WTC11 (cell line): ENCODE measurements around the gene AFAP1L2. TPM values are rescaled to one million over a fixed set of nuclear protein-coding genes. Genes with fewer than 3 reads are reported as not detected.

Experiments used
- ATAC-seq: fragments of 200-7000 bp; cut with Tn5 transposase; 2 replicates; pipeline ENCODE4 v1.10.0; 2021; ENCODE audit warnings: mild to moderate bottlenecking, moderate library complexity
- CTCF ChIA-PET: fragments of 300-600 bp; sonication (Branson Sonifier 250); formaldehyde crosslinking; loops from one replicate; lab custom pipeline; 2021; ENCODE audit warnings: antibody characterized with exemption; lab: Charles Lee
- POLR2A ChIA-PET: fragments of 350-600 bp; sonication (Branson Sonifier 250); formaldehyde crosslinking; loops from one replicate; lab custom pipeline; 2021; ENCODE audit warnings: antibody characterized with exemption; lab: Charles Lee
- DNase-seq: peaks from one replicate; pipeline ENCODE4 v3.0.0; 2021; ENCODE audit warnings: low spot score
- H3K27ac Mint-ChIP-seq: 2 replicates; pipeline ENCODE4 v1.8.0; 2021; ENCODE audit warnings: mixed read lengths
- H3K27me3 Mint-ChIP-seq: 2 replicates; pipeline ENCODE4 v1.8.0; 2021; ENCODE audit warnings: low read depth, mild to moderate bottlenecking, moderate library complexity, mixed read lengths
- H3K36me3 Mint-ChIP-seq: 2 replicates; pipeline ENCODE4 v1.8.0; 2021; ENCODE audit warnings: mixed read lengths
- H3K4me1 Mint-ChIP-seq: 2 replicates; pipeline ENCODE4 v1.8.0; 2022; ENCODE audit warnings: mixed read lengths
- H3K4me3 Mint-ChIP-seq: 2 replicates; pipeline ENCODE4 v1.8.0; 2021; ENCODE audit warnings: mild to moderate bottlenecking, moderate library complexity, mixed read lengths
- H3K9me3 Mint-ChIP-seq: 2 replicates; pipeline ENCODE4 v1.8.0; 2021; ENCODE audit warnings: mixed read lengths
- ATF3 ChIP-seq: sonication (generic); formaldehyde crosslinking; conservative IDR thresholded peaks from 2 replicates; pipeline ENCODE4 v1.8.1; 2022; ENCODE audit warnings: mild to moderate bottlenecking, missing genetic modification reagents
- CBFB ChIP-seq: sonication (generic); formaldehyde crosslinking; IDR thresholded peaks from 2 replicates; pipeline ENCODE4 v1.8.1; 2022; ENCODE audit warnings: mild to moderate bottlenecking, low read depth, missing genetic modification reagents
- CREM ChIP-seq: sonication (generic); formaldehyde crosslinking; IDR thresholded peaks from 2 replicates; pipeline ENCODE4 v1.8.1; 2022; ENCODE audit warnings: mild to moderate bottlenecking, missing genetic modification reagents, moderate library complexity
- ESRRA ChIP-seq: sonication (generic); formaldehyde crosslinking; IDR thresholded peaks from 2 replicates; pipeline ENCODE4 v1.8.1; 2022; ENCODE audit warnings: mild to moderate bottlenecking, missing genetic modification reagents, borderline replicate concordance
- ETV6 ChIP-seq: sonication (generic); formaldehyde crosslinking; IDR thresholded peaks from 2 replicates; pipeline ENCODE4 v1.8.1; 2022; ENCODE audit warnings: mild to moderate bottlenecking, missing genetic modification reagents
- JAZF1 ChIP-seq: fragments of 250-450 bp; sonication (Bioruptor Pico); IDR thresholded peaks from 2 replicates; pipeline ENCODE4 v1.9.0; 2021; ENCODE audit warnings: moderate library complexity, mild to moderate bottlenecking, inconsistent platforms
- NFYB ChIP-seq: sonication (generic); formaldehyde crosslinking; conservative IDR thresholded peaks from 2 replicates; pipeline ENCODE4 v1.8.0; 2022; ENCODE audit warnings: low read depth, missing genetic modification reagents
- NR1H2 ChIP-seq: sonication (generic); formaldehyde crosslinking; IDR thresholded peaks from 2 replicates; pipeline ENCODE4 v1.9.0; 2021; ENCODE audit warnings: mild to moderate bottlenecking, moderate library complexity, missing genetic modification reagents
- NR2C2 ChIP-seq: sonication (generic); formaldehyde crosslinking; IDR thresholded peaks from 2 replicates; pipeline ENCODE4 v1.8.0; 2022; ENCODE audit warnings: mild to moderate bottlenecking, missing genetic modification reagents
- PRDM15 ChIP-seq: sonication (generic); formaldehyde crosslinking; IDR thresholded peaks from 2 replicates; pipeline ENCODE4 v1.8.0; 2022; ENCODE audit warnings: missing genetic modification reagents
- PRRX2 ChIP-seq: fragments of 250-450 bp; sonication (Bioruptor Pico); IDR thresholded peaks from 2 replicates; pipeline ENCODE4 v1.8.0; 2021; ENCODE audit warnings: mild to moderate bottlenecking
- SP1 ChIP-seq: sonication (generic); formaldehyde crosslinking; conservative IDR thresholded peaks from 2 replicates; pipeline ENCODE4 v1.8.1; 2022; ENCODE audit warnings: missing genetic modification reagents
- TCF7 ChIP-seq: sonication (generic); formaldehyde crosslinking; IDR thresholded peaks from 2 replicates; pipeline ENCODE4 v1.8.0; 2022; ENCODE audit warnings: mild to moderate bottlenecking, low read depth, missing genetic modification reagents, moderate library complexity
- TEAD4 ChIP-seq: sonication (generic); formaldehyde crosslinking; IDR thresholded peaks from 2 replicates; pipeline ENCODE4 v1.8.0; 2022; ENCODE audit warnings: mild to moderate bottlenecking, missing genetic modification reagents
- ZNF121 ChIP-seq: sonication (generic); formaldehyde crosslinking; IDR thresholded peaks from 2 replicates; pipeline ENCODE4 v1.8.0; 2023; ENCODE audit warnings: missing genetic modification reagents
- ZNF219 ChIP-seq: sonication (generic); formaldehyde crosslinking; IDR thresholded peaks from 2 replicates; pipeline ENCODE4 v1.8.0; 2023; ENCODE audit warnings: missing genetic modification reagents, mild to moderate bottlenecking, borderline replicate concordance
- ZNF232 ChIP-seq: sonication (generic); formaldehyde crosslinking; IDR thresholded peaks from 2 replicates; pipeline ENCODE4 v1.8.0; 2022; ENCODE audit warnings: mild to moderate bottlenecking, missing genetic modification reagents
- total RNA-seq: library from RNA; stranded (reverse); gene quantifications from 3 replicates; pipeline ENCODE4 v1.2.3, GENCODE V29; 2021
- TF ChIP-seq, protein P1 (sequence below): sonication (generic); formaldehyde crosslinking; IDR thresholded peaks from 2 replicates; pipeline ENCODE4 v1.8.1; 2022; ENCODE audit warnings: mild to moderate bottlenecking, missing genetic modification reagents, moderate library complexity, borderline replicate concordance
- TF ChIP-seq, protein P2 (sequence below): sonication (generic); formaldehyde crosslinking; IDR thresholded peaks from 2 replicates; pipeline ENCODE4 v1.8.1; 2023; ENCODE audit warnings: mild to moderate bottlenecking, missing genetic modification reagents
- TF ChIP-seq, protein P3 (sequence below): sonication (generic); formaldehyde crosslinking; IDR thresholded peaks from 2 replicates; pipeline ENCODE4 v1.8.1; 2023; ENCODE audit warnings: mild to moderate bottlenecking, missing genetic modification reagents, moderate library complexity
- TF ChIP-seq, protein P4 (sequence below): sonication (generic); formaldehyde crosslinking; IDR thresholded peaks from 2 replicates; pipeline ENCODE4 v1.8.1; 2023; ENCODE audit warnings: mild to moderate bottlenecking, moderate library complexity, missing genetic modification reagents
- TF ChIP-seq, protein P5 (sequence below): sonication (generic); formaldehyde crosslinking; IDR thresholded peaks from 2 replicates; pipeline ENCODE4 v1.8.1; 2022; ENCODE audit warnings: missing genetic modification reagents, borderline replicate concordance
- TF ChIP-seq, protein P6 (sequence below): fragments of 250-450 bp; sonication (Bioruptor Pico); IDR thresholded peaks from 2 replicates; pipeline ENCODE4 v1.9.0; 2021; ENCODE audit warnings: mild to moderate bottlenecking

AFAP1L2 gene
- total RNA-seq, 1 experiment from 2014 or later: 5.0 TPM

GRCh38 chr10:114397651-114398145 lies 6.6 kb downstream of the AFAP1L2 start:
- no peaks in the 10 kb centered on the region for H3K9me3 Mint-ChIP-seq
- DNase-seq (no peak), ATAC-seq (no peak)
- no peak overlapping the region for H3K4me3 Mint-ChIP-seq
- ChIA-PET POLR2A (no interaction called here), CTCF (interaction anchor here (0.6 to 4.3 kb wide), 5 partner anchors 10 to 148 kb away, joined by 3 to 25 read pairs (median 5); no protein-coding TSS in a partner anchor)
- peaks cover 13% of the 10 kb centered on the region for H3K27me3 Mint-ChIP-seq
- TF ChIP-seq ZNF219 (CRISPR knock-in tag): no peak
- TF ChIP-seq, protein P1, sequence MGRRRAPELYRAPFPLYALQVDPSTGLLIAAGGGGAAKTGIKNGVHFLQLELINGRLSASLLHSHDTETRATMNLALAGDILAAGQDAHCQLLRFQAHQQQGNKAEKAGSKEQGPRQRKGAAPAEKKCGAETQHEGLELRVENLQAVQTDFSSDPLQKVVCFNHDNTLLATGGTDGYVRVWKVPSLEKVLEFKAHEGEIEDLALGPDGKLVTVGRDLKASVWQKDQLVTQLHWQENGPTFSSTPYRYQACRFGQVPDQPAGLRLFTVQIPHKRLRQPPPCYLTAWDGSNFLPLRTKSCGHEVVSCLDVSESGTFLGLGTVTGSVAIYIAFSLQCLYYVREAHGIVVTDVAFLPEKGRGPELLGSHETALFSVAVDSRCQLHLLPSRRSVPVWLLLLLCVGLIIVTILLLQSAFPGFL (CRISPR knock-in tag): no peak
- no peak for TF ChIP-seq CREM (CRISPR knock-in tag)
- no peak for TF ChIP-seq TEAD4 (CRISPR knock-in tag)
- no peak for TF ChIP-seq ZNF121 (CRISPR knock-in tag)
- no peak for TF ChIP-seq CBFB (CRISPR knock-in tag)
- no peak for TF ChIP-seq ZNF232 (CRISPR knock-in tag)
- no peak for TF ChIP-seq ATF3 (CRISPR knock-in tag)
- TF ChIP-seq NFYB (CRISPR knock-in tag): no peak
- no peak for TF ChIP-seq SP1 (CRISPR knock-in tag)
- TF ChIP-seq, protein P2, sequence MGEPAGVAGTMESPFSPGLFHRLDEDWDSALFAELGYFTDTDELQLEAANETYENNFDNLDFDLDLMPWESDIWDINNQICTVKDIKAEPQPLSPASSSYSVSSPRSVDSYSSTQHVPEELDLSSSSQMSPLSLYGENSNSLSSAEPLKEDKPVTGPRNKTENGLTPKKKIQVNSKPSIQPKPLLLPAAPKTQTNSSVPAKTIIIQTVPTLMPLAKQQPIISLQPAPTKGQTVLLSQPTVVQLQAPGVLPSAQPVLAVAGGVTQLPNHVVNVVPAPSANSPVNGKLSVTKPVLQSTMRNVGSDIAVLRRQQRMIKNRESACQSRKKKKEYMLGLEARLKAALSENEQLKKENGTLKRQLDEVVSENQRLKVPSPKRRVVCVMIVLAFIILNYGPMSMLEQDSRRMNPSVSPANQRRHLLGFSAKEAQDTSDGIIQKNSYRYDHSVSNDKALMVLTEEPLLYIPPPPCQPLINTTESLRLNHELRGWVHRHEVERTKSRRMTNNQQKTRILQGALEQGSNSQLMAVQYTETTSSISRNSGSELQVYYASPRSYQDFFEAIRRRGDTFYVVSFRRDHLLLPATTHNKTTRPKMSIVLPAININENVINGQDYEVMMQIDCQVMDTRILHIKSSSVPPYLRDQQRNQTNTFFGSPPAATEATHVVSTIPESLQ: no peak
- TF ChIP-seq PRRX2 (CRISPR knock-in tag): no peak
- H3K36me3 Mint-ChIP-seq: no peaks in the 10 kb centered on the region
- no peak overlapping the region for H3K27ac Mint-ChIP-seq
- peaks cover 21% of the 10 kb centered on the region for H3K4me1 Mint-ChIP-seq

DNA sequence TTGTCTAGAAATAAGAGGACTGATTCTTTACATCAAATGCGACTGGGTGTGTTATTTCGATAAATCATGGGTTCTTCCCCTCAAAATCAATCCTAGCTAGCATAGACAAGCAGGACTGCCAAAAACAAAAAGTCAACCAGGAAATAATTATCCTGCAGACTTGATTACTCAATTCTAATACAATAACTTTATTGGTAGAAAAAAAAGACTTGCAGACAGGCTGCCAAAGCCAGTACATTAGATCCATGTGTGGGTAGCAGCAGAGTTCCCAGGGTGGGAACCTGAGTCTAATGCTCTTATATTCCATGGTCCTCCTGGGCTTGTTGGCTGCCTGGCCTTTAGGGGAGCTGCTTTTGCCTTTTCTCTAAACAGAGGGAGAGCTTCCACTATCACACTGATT lies 7.8 kb downstream of the AFAP1L2 start:
- CTCF ChIA-PET: interaction anchor here (1.5 kb wide), 1 partner anchor 75 kb away, joined by 5 read pairs; no protein-coding TSS in a partner anchor
- ATAC-seq (no peak), DNase-seq (no peak)
- peaks cover 10% of the 10 kb centered on the region for H3K4me1 Mint-ChIP-seq
- POLR2A ChIA-PET: no interaction called here
- H3K36me3 Mint-ChIP-seq: no peaks in the 10 kb centered on the region
- no peak overlapping the region for H3K4me3 Mint-ChIP-seq
- H3K27me3 Mint-ChIP-seq: peaks cover 4% of the 10 kb centered on the region; the same call in 1 of the 2 replicates
- H3K27ac Mint-ChIP-seq: no peak overlapping the region
- H3K9me3 Mint-ChIP-seq: no peaks in the 10 kb centered on the region
- no peak for TF ChIP-seq ESRRA (CRISPR knock-in tag)
- TF ChIP-seq JAZF1 (CRISPR knock-in tag): no peak
- TF ChIP-seq NR2C2: no peak
- TF ChIP-seq, protein P3, sequence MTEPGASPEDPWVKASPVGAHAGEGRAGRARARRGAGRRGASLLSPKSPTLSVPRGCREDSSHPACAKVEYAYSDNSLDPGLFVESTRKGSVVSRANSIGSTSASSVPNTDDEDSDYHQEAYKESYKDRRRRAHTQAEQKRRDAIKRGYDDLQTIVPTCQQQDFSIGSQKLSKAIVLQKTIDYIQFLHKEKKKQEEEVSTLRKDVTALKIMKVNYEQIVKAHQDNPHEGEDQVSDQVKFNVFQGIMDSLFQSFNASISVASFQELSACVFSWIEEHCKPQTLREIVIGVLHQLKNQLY (CRISPR knock-in tag): no peak
- TF ChIP-seq, protein P4, sequence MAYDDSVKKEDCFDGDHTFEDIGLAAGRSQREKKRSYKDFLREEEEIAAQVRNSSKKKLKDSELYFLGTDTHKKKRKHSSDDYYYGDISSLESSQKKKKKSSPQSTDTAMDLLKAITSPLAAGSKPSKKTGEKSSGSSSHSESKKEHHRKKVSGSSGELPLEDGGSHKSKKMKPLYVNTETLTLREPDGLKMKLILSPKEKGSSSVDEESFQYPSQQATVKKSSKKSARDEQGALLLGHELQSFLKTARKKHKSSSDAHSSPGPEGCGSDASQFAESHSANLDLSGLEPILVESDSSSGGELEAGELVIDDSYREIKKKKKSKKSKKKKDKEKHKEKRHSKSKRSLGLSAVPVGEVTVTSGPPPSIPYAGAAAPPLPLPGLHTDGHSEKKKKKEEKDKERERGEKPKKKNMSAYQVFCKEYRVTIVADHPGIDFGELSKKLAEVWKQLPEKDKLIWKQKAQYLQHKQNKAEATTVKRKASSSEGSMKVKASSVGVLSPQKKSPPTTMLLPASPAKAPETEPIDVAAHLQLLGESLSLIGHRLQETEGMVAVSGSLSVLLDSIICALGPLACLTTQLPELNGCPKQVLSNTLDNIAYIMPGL (CRISPR knock-in tag): no peak
- TF ChIP-seq, protein P5, sequence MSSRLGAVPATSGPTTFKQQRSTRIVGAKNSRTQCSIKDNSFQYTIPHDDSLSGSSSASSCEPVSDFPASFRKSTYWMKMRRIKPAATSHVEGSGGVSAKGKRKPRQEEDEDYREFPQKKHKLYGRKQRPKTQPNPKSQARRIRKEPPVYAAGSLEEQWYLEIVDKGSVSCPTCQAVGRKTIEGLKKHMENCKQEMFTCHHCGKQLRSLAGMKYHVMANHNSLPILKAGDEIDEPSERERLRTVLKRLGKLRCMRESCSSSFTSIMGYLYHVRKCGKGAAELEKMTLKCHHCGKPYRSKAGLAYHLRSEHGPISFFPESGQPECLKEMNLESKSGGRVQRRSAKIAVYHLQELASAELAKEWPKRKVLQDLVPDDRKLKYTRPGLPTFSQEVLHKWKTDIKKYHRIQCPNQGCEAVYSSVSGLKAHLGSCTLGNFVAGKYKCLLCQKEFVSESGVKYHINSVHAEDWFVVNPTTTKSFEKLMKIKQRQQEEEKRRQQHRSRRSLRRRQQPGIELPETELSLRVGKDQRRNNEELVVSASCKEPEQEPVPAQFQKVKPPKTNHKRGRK (CRISPR knock-in tag): no peak
- TF ChIP-seq NR1H2 (CRISPR knock-in tag): no peak
- TF ChIP-seq, protein P6, sequence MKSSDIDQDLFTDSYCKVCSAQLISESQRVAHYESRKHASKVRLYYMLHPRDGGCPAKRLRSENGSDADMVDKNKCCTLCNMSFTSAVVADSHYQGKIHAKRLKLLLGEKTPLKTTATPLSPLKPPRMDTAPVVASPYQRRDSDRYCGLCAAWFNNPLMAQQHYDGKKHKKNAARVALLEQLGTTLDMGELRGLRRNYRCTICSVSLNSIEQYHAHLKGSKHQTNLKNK (CRISPR knock-in tag): no peak
- TF ChIP-seq TCF7 (CRISPR knock-in tag): no peak
- TF ChIP-seq ETV6 (CRISPR knock-in tag): no peak
- TF ChIP-seq PRDM15: no peak
